22Rv1 (cell line): ENCODE data around the gene EEPD1.

Experiments
- H3K27ac ChIP-seq: fragments of 450-650 bp; 2 replicates; pipeline ENCODE4 v1.5.1; 2017
- CTCF ChIP-seq: fragments of 450-650 bp; IDR thresholded peaks from 2 replicates; pipeline ENCODE4 v1.5.1; 2017; ENCODE audit warnings: mild to moderate bottlenecking
- ZFX ChIP-seq: fragments of 450-650 bp; IDR thresholded peaks from 2 replicates; pipeline ENCODE4 v1.6.1; 2017; ENCODE audit warnings: antibody characterized with exemption, borderline replicate concordance

Gene EEPD1

GRCh38 chr7:36304099-36304425 is 151.0 kb downstream of the EEPD1 start:
- no peak overlapping the region for H3K27ac ChIP-seq
- TF ChIP-seq ZFX (no peak), CTCF (no peak)

GRCh38 chr7:36305226-36305625 is 152.2 kb downstream of the EEPD1 start:
- no peak overlapping the region for H3K27ac ChIP-seq
- TF ChIP-seq ZFX (no peak), CTCF (no peak)

GRCh38 chr7:36305648-36306047 is 152.6 kb downstream of the EEPD1 start:
- TF ChIP-seq CTCF (no peak), ZFX (no peak)
- H3K27ac ChIP-seq: no peak overlapping the region

DNA sequence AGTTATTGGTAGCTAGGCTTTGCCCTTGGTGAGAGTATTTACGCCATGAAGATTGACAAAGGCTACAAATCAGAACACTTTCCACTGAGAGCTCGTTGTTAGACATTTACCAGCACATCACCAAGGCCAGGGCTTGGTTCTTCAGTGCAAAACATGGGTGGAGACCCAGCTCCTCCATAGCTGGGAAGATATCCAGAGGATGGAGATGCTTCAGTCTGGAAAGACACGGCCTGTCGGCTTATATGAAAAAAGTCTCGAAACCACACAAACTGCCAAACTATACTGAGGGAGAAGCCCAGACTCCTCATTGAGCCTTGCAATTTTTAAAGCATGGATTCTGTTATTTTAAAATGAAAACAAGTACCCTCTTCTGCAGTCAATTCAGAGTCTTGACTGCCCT is 153.2 kb downstream of the EEPD1 start:
- H3K27ac ChIP-seq: no peak overlapping the region
- TF ChIP-seq CTCF: no peak
- no peak for TF ChIP-seq ZFX

- no peak overlapping the region for H3K27ac ChIP-seq
- TF ChIP-seq ZFX: no peak
Observed at GRCh38 chr7:36306722-36307121, 153.7 kb downstream of the EEPD1 start.

- TF ChIP-seq CTCF (no peak), ZFX (no peak)
- H3K27ac ChIP-seq: no peak overlapping the region
Observed at GRCh38 chr7:36308031-36308430, 155.0 kb downstream of the EEPD1 start.

GRCh38 chr7:36309301-36309700 is 156.2 kb downstream of the EEPD1 start:
- TF ChIP-seq ZFX (no peak), CTCF (no peak)
- no peak overlapping the region for H3K27ac ChIP-seq

DNA sequence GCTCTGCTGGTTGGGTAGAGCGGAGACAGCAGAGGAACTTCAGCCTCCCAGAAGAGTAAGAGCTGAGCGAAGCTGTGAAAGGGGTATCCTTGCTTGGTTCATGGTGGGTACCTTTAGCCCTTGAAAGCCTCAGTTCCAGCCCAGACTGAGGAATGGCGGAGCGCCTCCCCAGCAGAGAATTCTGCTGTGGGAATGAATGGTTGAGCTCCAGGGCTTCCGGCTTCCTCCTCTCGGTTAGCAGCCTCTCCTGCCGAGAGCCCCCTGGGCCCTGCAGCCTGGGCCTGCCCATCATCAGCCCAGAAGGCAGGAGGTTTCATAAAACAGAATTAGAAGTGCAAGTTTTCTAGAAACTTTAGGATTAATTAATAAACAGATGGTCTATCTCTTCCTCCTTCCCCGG is 156.7 kb downstream of the EEPD1 start:
- H3K27ac ChIP-seq: no peak overlapping the region
- TF ChIP-seq CTCF: no peak
- no peak for TF ChIP-seq ZFX
